ENCODE results near the gene OVOL1. TPM values are rescaled to one million over a fixed set of nuclear protein-coding genes. Genes with fewer than 3 reads are reported as not detected.

The OVOL1 gene
- total RNA-seq (2014; rRNA removed; shearing (Covaris generic)) (0.15 TPM in 1 of 2 replicates, not detected in the other), total RNA-seq (2022) (not detected in 2 replicates), Bru-seq, nascent RNA (percentile 13 among the genes with signal in this experiment), BruChase-seq, experiment 1, labeled RNA remaining after a 6-hour chase (not detected), BruChase-seq, experiment 2, labeled RNA remaining after a 2-hour chase (percentile 17 among the genes with signal in this experiment)
- long read RNA-seq = 0 reads

DNA sequence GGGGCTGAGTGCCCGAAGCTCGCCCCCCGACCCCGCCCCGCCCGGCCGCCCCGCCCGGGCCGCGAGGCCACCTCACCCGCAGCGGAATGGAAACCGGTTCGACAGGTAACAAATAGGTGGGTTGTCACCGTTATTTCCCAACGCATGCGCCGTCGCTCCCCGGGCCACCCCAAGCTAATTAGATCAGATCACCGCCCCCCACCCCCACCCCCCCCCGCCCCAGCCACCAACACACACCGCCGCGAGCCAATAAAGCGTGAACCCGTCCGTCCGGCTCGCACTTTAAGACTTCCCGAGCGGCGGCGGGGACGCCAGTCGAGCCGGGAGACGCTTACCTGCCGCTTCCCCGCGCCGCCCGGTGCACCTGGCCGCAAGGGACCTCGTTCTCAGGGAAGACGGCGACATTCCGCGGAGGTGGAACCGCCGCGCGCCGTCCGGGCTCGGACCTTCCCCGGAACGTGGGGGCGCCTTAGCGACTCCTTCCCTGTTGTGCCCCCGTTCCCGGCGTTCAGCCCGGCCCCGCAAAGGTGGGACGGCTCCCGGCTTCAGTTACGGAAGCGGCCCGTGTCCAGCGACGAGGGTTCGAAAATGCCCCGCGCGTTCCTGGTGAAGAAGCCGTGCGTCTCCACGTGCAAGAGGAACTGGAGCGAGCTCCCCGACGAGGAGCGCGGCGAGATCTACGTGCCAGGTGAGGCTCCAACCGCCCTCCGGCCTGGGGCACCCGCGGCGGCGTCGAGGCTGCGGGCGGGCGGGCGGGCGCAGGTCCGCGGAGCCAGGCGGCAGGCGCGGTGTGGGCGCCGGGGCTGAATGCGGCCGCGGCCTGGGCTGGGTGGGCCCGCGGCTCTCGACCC lies at the start of gene OVOL1:
Gene OVOL1 (plus strand): TSS at position 278 of the 851 bp plus-strand sequence. CDS start 311 bp downstream, at position 589.
- Histone ChIP-seq H3K9me2 (ENCODE audit: insufficient read depth, low read length) (no peaks in the 10 kb centered on the region), H2AFZ (ENCODE audit: low read length) (peak within 1 kb of the TSS; percentile 21; the same call in 1 of the 2 replicates), H3K36me3 (ENCODE audit: insufficient read depth, low read length) (no peaks in the 10 kb centered on the region), H3K4me3 (ENCODE audit: low read depth, low read length, poor library complexity, severe bottlenecking) (peak within 1 kb of the TSS; percentile 41), H3K4me1 (ENCODE audit: insufficient read depth, low read length, poor library complexity, severe bottlenecking) (peaks cover 32% of the 10 kb centered on the region), H3K27ac (ENCODE audit: low read depth, low read length, poor library complexity, severe bottlenecking) (no peak within 1 kb of the TSS), H3K9me3 (ENCODE audit: low read length) (no peaks in the 10 kb centered on the region), H3K79me2 (ENCODE audit: insufficient read depth, low read depth, low read length) (no peaks in the 10 kb centered on the region), H4K20me1 (ENCODE audit: insufficient read depth, low read length) (no peaks in the 10 kb centered on the region), H3K4me2 (ENCODE audit: low read length) (peak within 1 kb of the TSS; percentile 60)
- BruUV-seq (replicated peaks) = no TSS peak
- intact Hi-C loops (cut with micrococcal nuclease; ENCODE audit: unreplicated experiment) = no loop called here
- ChIA-PET CTCF (ENCODE audit: unreplicated experiment) (no interaction called here), POLR2A (no interaction called here)
- TF ChIP-seq CTCF (conservative IDR thresholded peaks at IDR 0.05; ENCODE audit: low read length) (no peak), EZH2phosphoT487 (IDR thresholded peaks at IDR 0.05; ENCODE audit: borderline replicate concordance, low read depth, low read length) (no peak; the same call in 1 of the 2 replicates)
- DNase-seq (ENCODE audit: low spot score) = no peak

DNA sequence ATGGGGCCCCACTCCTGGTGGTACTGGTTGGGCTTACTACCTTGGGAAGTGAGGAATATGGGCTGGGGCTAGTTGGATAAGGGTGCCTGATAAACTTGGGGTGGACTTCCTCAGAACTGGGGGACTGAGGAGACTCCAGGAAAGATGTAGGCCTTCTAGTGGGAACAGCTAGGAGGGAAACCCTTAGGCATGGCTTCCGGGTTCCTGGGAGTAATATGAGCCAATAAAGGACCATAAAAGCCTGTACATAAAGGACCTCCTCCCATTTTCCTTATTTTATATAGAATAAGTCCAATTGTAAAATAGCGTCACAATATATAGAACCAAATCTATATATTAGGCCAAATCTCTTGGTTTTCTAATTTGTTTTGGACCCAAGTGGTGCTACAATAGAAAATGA lies 47.8 kb upstream of the OVOL1 start:
- DNase-seq (ENCODE audit: low spot score) = no peak
- H3K79me2 ChIP-seq (ENCODE audit: insufficient read depth, low read depth, low read length) = no peaks in the 10 kb centered on the region
- H3K36me3 ChIP-seq (ENCODE audit: insufficient read depth, low read length) = no peaks in the 10 kb centered on the region
- no peak overlapping the region for H2AFZ ChIP-seq (ENCODE audit: low read length)
- no peaks in the 10 kb centered on the region for H3K4me1 ChIP-seq (ENCODE audit: insufficient read depth, low read length, poor library complexity, severe bottlenecking)
- TF ChIP-seq CTCF (conservative IDR thresholded peaks at IDR 0.05; ENCODE audit: low read length) (no peak), EZH2phosphoT487 (IDR thresholded peaks at IDR 0.05; ENCODE audit: borderline replicate concordance, low read depth, low read length) (no peak)
- BruUV-seq (replicated peaks) = no TSS peak
- no peak overlapping the region for H3K4me2 ChIP-seq (ENCODE audit: low read length)
- peaks cover 25% of the 10 kb centered on the region for H3K9me3 ChIP-seq (ENCODE audit: low read length)
- POLR2A ChIA-PET = no interaction called here
- H3K4me3 ChIP-seq (ENCODE audit: low read depth, low read length, poor library complexity, severe bottlenecking) = no peak overlapping the region
- CTCF ChIA-PET (ENCODE audit: unreplicated experiment) = no interaction called here
- H4K20me1 ChIP-seq (ENCODE audit: insufficient read depth, low read length) = no peaks in the 10 kb centered on the region
- intact Hi-C loops (cut with micrococcal nuclease; ENCODE audit: unreplicated experiment) = no loop called here
- no peaks in the 10 kb centered on the region for H3K9me2 ChIP-seq (ENCODE audit: insufficient read depth, low read length)
- H3K27ac ChIP-seq (ENCODE audit: low read depth, low read length, poor library complexity, severe bottlenecking) = no peak overlapping the region

DNA sequence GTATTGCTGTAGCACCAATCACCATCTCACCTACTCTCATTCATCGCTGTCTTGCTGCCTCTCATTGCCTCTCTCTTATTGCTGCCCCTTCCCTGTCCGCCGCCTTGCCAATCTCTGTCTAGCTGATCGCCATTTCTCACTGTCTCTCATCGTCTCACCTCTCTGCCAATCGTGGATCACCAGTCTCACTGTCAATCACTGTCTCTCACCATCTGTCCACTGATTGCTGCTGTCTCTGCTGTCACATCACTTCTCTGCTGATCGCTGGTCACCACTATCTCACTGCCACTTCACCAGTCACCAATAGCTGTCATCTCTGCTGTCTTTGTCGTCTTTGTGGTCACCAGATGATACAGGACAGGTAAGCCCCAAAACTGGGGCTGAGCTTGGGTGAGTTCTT lies 45.7 kb upstream of the OVOL1 start:
- no peaks in the 10 kb centered on the region for H3K36me3 ChIP-seq (ENCODE audit: insufficient read depth, low read length)
- H2AFZ ChIP-seq (ENCODE audit: low read length) = no peak overlapping the region
- ChIA-PET POLR2A (no interaction called here), CTCF (ENCODE audit: unreplicated experiment) (no interaction called here)
- DNase-seq (ENCODE audit: low spot score) = no peak
- no peaks in the 10 kb centered on the region for H3K9me2 ChIP-seq (ENCODE audit: insufficient read depth, low read length)
- H3K4me1 ChIP-seq (ENCODE audit: insufficient read depth, low read length, poor library complexity, severe bottlenecking) = no peaks in the 10 kb centered on the region
- no peak overlapping the region for H3K4me2 ChIP-seq (ENCODE audit: low read length)
- TF ChIP-seq CTCF (conservative IDR thresholded peaks at IDR 0.05; ENCODE audit: low read length) = no peak
- TF ChIP-seq EZH2phosphoT487 (IDR thresholded peaks at IDR 0.05; ENCODE audit: borderline replicate concordance, low read depth, low read length) = no peak
- peaks cover 18% of the 10 kb centered on the region for H3K9me3 ChIP-seq (ENCODE audit: low read length)
- no peaks in the 10 kb centered on the region for H4K20me1 ChIP-seq (ENCODE audit: insufficient read depth, low read length)
- intact Hi-C loops (cut with micrococcal nuclease; ENCODE audit: unreplicated experiment) = no loop called here
- H3K4me3 ChIP-seq (ENCODE audit: low read depth, low read length, poor library complexity, severe bottlenecking) = no peak overlapping the region
- H3K27ac ChIP-seq (ENCODE audit: low read depth, low read length, poor library complexity, severe bottlenecking) = no peak overlapping the region
- no TSS peak for BruUV-seq (replicated peaks)
- no peaks in the 10 kb centered on the region for H3K79me2 ChIP-seq (ENCODE audit: insufficient read depth, low read depth, low read length)

Measured in OCI-LY7 (cell line).